D721Med (cell line): ENCODE results near the gene PROM1.

Experiments
- DNase-seq: peaks from one replicate; pipeline ENCODE4 v3.0.0; 2011; ENCODE audit warnings: low spot score; ENCODE audit not compliant: insufficient read length
- FAIRE-seq: peaks from 2 replicates; lab custom pipeline; 2011; peaks lifted over from hg19 to GRCh38; lab: Jason Lieb, UNC
- TF ChIP-seq, protein P1 (sequence below): IDR thresholded peaks from 2 replicates; pipeline ENCODE4 v1.5.1; 2012; ENCODE audit warnings: mild to moderate bottlenecking, control low read depth; ENCODE audit not compliant: insufficient read depth; ENCODE audit errors: missing control alignments

Gene PROM1

GRCh38 chr4:16032396-16032770 is 51.4 kb downstream of the PROM1 start:
- DNase-seq (no peak), FAIRE-seq (no peak)
- TF ChIP-seq, protein P1, sequence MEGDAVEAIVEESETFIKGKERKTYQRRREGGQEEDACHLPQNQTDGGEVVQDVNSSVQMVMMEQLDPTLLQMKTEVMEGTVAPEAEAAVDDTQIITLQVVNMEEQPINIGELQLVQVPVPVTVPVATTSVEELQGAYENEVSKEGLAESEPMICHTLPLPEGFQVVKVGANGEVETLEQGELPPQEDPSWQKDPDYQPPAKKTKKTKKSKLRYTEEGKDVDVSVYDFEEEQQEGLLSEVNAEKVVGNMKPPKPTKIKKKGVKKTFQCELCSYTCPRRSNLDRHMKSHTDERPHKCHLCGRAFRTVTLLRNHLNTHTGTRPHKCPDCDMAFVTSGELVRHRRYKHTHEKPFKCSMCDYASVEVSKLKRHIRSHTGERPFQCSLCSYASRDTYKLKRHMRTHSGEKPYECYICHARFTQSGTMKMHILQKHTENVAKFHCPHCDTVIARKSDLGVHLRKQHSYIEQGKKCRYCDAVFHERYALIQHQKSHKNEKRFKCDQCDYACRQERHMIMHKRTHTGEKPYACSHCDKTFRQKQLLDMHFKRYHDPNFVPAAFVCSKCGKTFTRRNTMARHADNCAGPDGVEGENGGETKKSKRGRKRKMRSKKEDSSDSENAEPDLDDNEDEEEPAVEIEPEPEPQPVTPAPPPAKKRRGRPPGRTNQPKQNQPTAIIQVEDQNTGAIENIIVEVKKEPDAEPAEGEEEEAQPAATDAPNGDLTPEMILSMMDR = no peak

DNA sequence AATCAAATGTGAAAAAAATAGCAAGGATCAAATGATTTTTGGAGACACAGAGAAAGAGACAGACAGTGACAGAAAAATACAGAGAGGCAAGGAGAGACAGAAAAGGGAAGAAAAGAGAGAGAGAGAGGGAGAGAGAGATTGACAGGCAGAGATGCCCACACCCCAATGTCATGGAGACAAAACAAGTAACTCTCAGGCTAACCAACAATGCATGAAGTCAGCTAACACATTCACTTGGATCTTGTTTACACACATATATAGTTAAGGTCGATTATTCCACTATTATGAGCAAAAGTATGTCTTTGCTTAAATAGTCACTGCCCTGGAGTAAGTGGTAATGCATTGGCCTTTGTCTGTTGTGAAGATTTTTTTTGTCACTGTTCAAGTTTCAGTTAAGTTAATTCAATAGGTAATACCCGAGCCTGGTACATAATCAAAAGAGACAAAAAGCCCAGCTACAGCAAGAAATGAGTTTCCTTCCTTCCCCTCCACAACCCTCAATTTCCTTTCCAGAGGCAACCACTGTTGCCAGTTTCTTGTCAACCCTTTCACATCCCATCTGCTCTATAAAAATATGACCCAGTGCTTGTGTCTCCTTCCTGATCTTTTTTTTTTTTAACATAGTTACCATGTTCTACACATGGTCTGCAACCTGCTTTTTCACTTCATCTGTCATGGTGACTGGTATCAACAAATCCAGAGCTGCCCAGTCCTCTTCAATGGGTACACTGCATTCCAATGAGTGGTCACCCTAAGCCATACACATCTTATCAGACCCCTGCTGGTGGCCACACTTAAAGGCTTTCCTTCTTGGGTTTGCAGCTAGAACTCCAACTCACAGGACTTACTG is 52.1 kb downstream of the PROM1 start:
- DNase-seq (no peak), FAIRE-seq (peak; percentile 11)
- TF ChIP-seq, protein P1 = no peak

DNA sequence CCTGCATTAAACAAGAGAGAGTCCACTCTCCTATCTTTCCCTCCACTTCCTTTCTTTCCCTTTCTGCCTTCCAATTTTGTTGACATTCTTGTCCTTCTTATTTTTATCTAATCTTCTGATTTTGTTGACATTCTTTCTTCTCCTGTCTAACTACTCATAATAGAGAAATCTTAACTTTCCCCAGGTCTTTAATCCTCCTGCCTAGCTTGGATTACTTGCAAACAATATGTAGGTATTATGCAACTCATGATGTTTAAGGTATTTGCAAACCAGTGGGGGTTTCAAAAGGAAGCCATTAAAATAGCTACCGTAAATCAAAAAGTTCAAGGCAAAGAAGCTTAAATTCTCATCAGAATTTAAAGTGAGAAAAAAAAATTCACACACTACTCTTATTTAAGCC is 53.9 kb downstream of the PROM1 start:
- no peak for DNase-seq
- TF ChIP-seq, protein P1 = no peak
- FAIRE-seq = no peak

DNA sequence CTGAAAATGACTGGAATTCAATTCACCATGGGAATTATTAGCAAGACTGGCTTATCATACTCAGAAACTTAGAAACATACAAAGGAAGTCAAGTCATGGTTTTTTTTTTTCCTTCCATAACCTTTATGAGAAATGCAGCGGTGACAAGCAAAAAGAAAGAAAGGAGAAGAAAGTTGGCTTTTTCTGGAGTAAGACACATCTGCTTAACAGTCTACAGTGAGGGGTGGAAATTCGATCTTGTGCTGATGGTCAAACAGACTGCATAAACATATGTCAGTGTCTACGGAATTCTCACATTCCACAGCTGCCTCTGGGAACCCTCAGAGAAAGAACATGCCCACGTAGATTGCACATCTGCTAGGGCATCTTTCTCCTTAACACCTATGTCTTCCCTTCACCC is 54.6 kb downstream of the PROM1 start:
- TF ChIP-seq, protein P1 = no peak
- peak; percentile 64 for FAIRE-seq
- DNase-seq = no peak

- TF ChIP-seq, protein P1 = no peak
- DNase-seq = no peak
- FAIRE-seq = no peak
These were observed 56.2 kb downstream of the PROM1 start for GRCh38 chr4:16027626-16028025.

DNA sequence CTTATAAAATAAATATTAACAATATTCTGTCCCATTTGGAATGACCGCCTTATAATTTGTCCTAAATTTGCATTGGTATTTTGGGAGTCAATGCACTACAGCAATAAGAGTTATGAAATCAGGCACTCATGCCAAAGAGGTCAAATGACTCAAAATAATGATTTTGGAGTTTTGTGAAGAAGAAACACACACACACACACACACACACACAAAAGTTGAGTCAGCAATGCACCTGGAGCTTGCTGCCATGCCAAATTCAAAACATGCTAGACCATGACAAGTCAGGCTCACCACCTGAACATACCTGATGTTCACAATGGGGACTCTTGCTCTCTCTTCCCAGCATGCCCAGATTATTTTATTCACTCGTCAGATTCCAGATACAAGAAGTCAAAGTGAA is 56.7 kb downstream of the PROM1 start:
- FAIRE-seq (no peak), DNase-seq (no peak)
- TF ChIP-seq, protein P1 = no peak

GRCh38 chr4:16026160-16026761 is 57.6 kb downstream of the PROM1 start:
- TF ChIP-seq, protein P1 = peak; percentile 88
- FAIRE-seq (peak; percentile 97), DNase-seq (no peak)
